ENCODE measurements around the gene CPA1. TPM values are rescaled to one million over a fixed set of nuclear protein-coding genes. Genes with fewer than 3 reads are reported as not detected.

The CPA1 gene
- total and polyA plus RNA-seq, 2 of the 13 experiments (the other 11 are each of a cell fraction or from before 2014, with no cell fraction given), result 0.20 to 0.58 TPM

DNA sequence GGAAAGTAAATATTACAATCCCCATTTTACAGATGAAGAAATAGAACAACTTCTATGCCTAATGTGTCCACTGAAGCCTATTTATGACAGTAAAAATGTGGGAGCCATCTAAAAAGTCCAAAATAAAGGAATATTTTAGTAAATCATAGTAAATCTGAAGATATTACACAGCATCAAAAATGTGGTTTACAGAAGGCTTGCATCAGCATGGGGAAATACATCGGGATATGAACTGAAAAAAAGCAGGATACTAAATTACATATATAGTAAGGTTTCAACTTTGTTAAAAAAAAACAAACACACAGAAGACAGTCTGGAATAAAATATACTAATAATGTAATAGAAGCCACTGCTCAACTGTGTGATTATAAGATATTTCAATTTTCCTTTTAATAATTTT, 20.8 kb downstream of the CPA1 start:
- Histone ChIP-seq H3K4me1 (ENCODE audit: insufficient read depth, low read length) (no peaks in the 10 kb centered on the region), H3K36me3 (replicated peaks in 1 of 2; ENCODE audit: control insufficient read depth in 1 of 2, insufficient read depth in 2 of 2, low read length in 2 of 2) (no peaks in the 10 kb centered on the region; a peak in 1 of 5 replicates), H3K27me3 (ENCODE audit: control insufficient read depth in 1 of 2, insufficient read depth in 2 of 2, low read length in 2 of 2) (no peaks in the 10 kb centered on the region), H4K20me1 (ENCODE audit: insufficient read depth, low read length) (no peaks in the 10 kb centered on the region), H3K9me3 (ENCODE audit: low read length) (no peaks in the 10 kb centered on the region), H3K4me3 (replicated peaks in 1 of 3; ENCODE audit: insufficient read depth in 1 of 3, low read depth in 2 of 3, low read length in 3 of 3) (no peak overlapping the region), H3K79me2 (ENCODE audit: insufficient read depth, low read length) (no peaks in the 10 kb centered on the region), H3K27ac (ENCODE audit: extremely low read length, insufficient read depth, low read length) (no peak overlapping the region), H3K4me2 (ENCODE audit: low read depth, low read length) (no peak overlapping the region), H3K9ac (ENCODE audit: insufficient read depth, low read depth, low read length) (no peak overlapping the region), H2AFZ (ENCODE audit: low read length) (no peak overlapping the region)
- no TSS peak for BruUV-seq (replicated peaks)
- ATAC-seq (no peak), DNase-seq (ENCODE audit: low spot score) (no peak), FAIRE-seq (no peak)
- 98% methylated on average over 1 of the region's 1 CpG for WGBS (ENCODE audit: low lambda C conversion rate)
- intact Hi-C loops (cut with micrococcal nuclease; ENCODE audit: unreplicated experiment), result no loop called here
- TF ChIP-seq SMAD9 (CRISPR knock-in tag; IDR thresholded peaks at IDR 0.05), result no peak
- TF ChIP-seq, protein P1, sequence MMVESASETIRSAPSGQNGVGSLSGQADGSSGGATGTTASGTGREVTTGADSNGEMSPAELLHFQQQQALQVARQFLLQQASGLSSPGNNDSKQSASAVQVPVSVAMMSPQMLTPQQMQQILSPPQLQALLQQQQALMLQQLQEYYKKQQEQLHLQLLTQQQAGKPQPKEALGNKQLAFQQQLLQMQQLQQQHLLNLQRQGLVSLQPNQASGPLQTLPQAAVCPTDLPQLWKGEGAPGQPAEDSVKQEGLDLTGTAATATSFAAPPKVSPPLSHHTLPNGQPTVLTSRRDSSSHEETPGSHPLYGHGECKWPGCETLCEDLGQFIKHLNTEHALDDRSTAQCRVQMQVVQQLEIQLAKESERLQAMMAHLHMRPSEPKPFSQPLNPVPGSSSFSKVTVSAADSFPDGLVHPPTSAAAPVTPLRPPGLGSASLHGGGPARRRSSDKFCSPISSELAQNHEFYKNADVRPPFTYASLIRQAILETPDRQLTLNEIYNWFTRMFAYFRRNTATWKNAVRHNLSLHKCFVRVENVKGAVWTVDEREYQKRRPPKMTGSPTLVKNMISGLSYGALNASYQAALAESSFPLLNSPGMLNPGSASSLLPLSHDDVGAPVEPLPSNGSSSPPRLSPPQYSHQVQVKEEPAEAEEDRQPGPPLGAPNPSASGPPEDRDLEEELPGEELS (CRISPR knock-in tag; IDR thresholded peaks at IDR 0.05), result no peak
- TF ChIP-seq ZNF34 (CRISPR knock-in tag; IDR thresholded peaks at IDR 0.05; ENCODE audit: borderline replicate concordance), result no peak
- TF ChIP-seq NCOA1 (CRISPR knock-in tag; IDR thresholded peaks at IDR 0.05), result no peak
- no peak for TF ChIP-seq SP1 (IDR thresholded peaks at IDR 0.05)
- TF ChIP-seq SP1 (CRISPR knock-in tag; IDR thresholded peaks at IDR 0.05), result no peak
- no peak for TF ChIP-seq ZNF317 (CRISPR knock-in tag; IDR thresholded peaks at IDR 0.05)
- TF ChIP-seq, protein P2, sequence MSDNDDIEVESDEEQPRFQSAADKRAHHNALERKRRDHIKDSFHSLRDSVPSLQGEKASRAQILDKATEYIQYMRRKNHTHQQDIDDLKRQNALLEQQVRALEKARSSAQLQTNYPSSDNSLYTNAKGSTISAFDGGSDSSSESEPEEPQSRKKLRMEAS (IDR thresholded peaks at IDR 0.05), result no peak
- TF ChIP-seq GZF1 (CRISPR knock-in tag; IDR thresholded peaks at IDR 0.05), result no peak
- no peak for TF ChIP-seq ZNF563 (CRISPR knock-in tag; IDR thresholded peaks at IDR 0.05)
- TF ChIP-seq, protein P3, sequence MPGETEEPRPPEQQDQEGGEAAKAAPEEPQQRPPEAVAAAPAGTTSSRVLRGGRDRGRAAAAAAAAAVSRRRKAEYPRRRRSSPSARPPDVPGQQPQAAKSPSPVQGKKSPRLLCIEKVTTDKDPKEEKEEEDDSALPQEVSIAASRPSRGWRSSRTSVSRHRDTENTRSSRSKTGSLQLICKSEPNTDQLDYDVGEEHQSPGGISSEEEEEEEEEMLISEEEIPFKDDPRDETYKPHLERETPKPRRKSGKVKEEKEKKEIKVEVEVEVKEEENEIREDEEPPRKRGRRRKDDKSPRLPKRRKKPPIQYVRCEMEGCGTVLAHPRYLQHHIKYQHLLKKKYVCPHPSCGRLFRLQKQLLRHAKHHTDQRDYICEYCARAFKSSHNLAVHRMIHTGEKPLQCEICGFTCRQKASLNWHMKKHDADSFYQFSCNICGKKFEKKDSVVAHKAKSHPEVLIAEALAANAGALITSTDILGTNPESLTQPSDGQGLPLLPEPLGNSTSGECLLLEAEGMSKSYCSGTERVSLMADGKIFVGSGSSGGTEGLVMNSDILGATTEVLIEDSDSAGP (CRISPR knock-in tag; IDR thresholded peaks at IDR 0.05; ENCODE audit: borderline replicate concordance), result no peak
- TF ChIP-seq ZNF484 (CRISPR knock-in tag; IDR thresholded peaks at IDR 0.05; ENCODE audit: borderline replicate concordance, low read depth), result no peak
- ChIA-PET CTCF (ENCODE audit: low intra/inter-chr PET ratio, low total read pairs) (no interaction called here), POLR2A (no interaction called here)
- in situ Hi-C loops (cut with HindIII; ENCODE audit: extremely low pct_ligation_motif_present, low pct_unique_long_range_greater_than_20kb), result no loop called here
